ENCODE measurements around the gene FAM181A.

The FAM181A gene

DNA sequence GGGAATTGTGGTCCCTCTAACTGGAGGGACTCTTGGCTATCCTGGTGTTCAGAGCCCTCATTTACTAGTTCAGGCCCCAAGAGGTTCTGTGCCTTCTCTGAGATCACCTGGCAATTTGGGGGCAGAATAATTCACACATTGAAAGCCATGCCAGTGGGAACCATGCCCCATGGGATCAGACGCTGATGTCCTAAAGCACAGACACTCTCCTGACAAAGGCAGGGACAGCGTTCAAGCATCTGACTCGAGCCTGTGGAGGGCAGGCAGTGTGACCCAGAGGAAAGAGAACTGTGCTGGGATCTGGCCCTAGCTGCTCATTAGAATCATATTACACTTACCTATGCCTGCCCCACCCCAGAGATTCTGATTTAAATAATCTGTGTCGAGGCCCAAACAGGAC, 51.6 kb downstream of the FAM181A start:
- no peak for DNase-seq (ENCODE audit: low read depth)

Measured in stromal cell of bone marrow (primary cell).